Bronchial epithelial cell (primary cell): ENCODE data around the gene CARD19. TPM values are rescaled to one million over a fixed set of nuclear protein-coding genes. Genes with fewer than 3 reads are reported as not detected.

Experiments used
- DNase-seq: peaks from one replicate; pipeline ENCODE4 v3.0.0-alpha.2; 2010; ENCODE audit warnings: low read depth
- FAIRE-seq: peaks from 2 replicates; lab custom pipeline; 2011; peaks lifted over from hg19 to GRCh38; lab: Jason Lieb, UNC
- H3K27me3 ChIP-seq: 2 replicates; pipeline ENCODE4 v1.5.1; 2011; ENCODE audit warnings: low read length; ENCODE audit not compliant: control insufficient read depth, insufficient read depth
- H3K36me3 ChIP-seq: 2 replicates; pipeline ENCODE4 v1.5.1; 2011; ENCODE audit warnings: low read length; ENCODE audit not compliant: control insufficient read depth, insufficient read depth
- H3K4me3 ChIP-seq: 2 replicates; pipeline ENCODE4 v1.5.1; 2011; ENCODE audit warnings: mild to moderate bottlenecking, low read depth, low read length, control low read depth
- total RNA-seq: library from RNA; depleted of rRNA; stranded (reverse); fragments of >200 nt; gene quantifications from 2 replicates; pipeline ENCODE4 v1.2.1, GENCODE V29; 2014
- TF ChIP-seq, protein P1 (sequence below): IDR thresholded peaks from 2 replicates; pipeline ENCODE4 v1.5.1; 2011; ENCODE audit warnings: mild to moderate bottlenecking, moderate library complexity, low read length, control low read depth, inconsistent platforms; ENCODE audit not compliant: insufficient read depth, severe bottlenecking

The CARD19 gene
- total RNA-seq, 1 donor from 2014 or later: 43.4 TPM

GRCh38 chr9:93117924-93118862 is 22.2 kb downstream of the CARD19 start:
- no peak for FAIRE-seq
- Histone ChIP-seq H3K27me3 (no peaks in the 10 kb centered on the region), H3K36me3 (peaks cover 6% of the 10 kb centered on the region), H3K4me3 (no peak overlapping the region)
- TF ChIP-seq, protein P1, sequence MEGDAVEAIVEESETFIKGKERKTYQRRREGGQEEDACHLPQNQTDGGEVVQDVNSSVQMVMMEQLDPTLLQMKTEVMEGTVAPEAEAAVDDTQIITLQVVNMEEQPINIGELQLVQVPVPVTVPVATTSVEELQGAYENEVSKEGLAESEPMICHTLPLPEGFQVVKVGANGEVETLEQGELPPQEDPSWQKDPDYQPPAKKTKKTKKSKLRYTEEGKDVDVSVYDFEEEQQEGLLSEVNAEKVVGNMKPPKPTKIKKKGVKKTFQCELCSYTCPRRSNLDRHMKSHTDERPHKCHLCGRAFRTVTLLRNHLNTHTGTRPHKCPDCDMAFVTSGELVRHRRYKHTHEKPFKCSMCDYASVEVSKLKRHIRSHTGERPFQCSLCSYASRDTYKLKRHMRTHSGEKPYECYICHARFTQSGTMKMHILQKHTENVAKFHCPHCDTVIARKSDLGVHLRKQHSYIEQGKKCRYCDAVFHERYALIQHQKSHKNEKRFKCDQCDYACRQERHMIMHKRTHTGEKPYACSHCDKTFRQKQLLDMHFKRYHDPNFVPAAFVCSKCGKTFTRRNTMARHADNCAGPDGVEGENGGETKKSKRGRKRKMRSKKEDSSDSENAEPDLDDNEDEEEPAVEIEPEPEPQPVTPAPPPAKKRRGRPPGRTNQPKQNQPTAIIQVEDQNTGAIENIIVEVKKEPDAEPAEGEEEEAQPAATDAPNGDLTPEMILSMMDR: no peak
- no peak for DNase-seq

GRCh38 chr9:93118863-93119702 is 23.1 kb downstream of the CARD19 start:
- DNase-seq (no peak), FAIRE-seq (no peak)
- TF ChIP-seq, protein P1: no peak

GRCh38 chr9:93119703-93119952 is 23.6 kb downstream of the CARD19 start:
- TF ChIP-seq, protein P1: no peak
- H3K36me3 ChIP-seq: peaks cover 5% of the 10 kb centered on the region
- FAIRE-seq: no peak
- DNase-seq: no peak
- no peaks in the 10 kb centered on the region for H3K27me3 ChIP-seq
- no peak overlapping the region for H3K4me3 ChIP-seq

More at GRCh38 chr9:93118863-93119702, 23.1 kb downstream of the CARD19 start:
- Histone ChIP-seq H3K4me3 (no peak overlapping the region), H3K27me3 (no peaks in the 10 kb centered on the region), H3K36me3 (peaks cover 6% of the 10 kb centered on the region)

GRCh38 chr9:93119953-93120845 is 24.2 kb downstream of the CARD19 start:
- no peaks in the 10 kb centered on the region for H3K27me3 ChIP-seq
- H3K4me3 ChIP-seq: no peak overlapping the region
- FAIRE-seq (peak; percentile 94), DNase-seq (peak; percentile 89)
- peaks cover 7% of the 10 kb centered on the region for H3K36me3 ChIP-seq
- TF ChIP-seq, protein P1: peak; percentile 57

DNA sequence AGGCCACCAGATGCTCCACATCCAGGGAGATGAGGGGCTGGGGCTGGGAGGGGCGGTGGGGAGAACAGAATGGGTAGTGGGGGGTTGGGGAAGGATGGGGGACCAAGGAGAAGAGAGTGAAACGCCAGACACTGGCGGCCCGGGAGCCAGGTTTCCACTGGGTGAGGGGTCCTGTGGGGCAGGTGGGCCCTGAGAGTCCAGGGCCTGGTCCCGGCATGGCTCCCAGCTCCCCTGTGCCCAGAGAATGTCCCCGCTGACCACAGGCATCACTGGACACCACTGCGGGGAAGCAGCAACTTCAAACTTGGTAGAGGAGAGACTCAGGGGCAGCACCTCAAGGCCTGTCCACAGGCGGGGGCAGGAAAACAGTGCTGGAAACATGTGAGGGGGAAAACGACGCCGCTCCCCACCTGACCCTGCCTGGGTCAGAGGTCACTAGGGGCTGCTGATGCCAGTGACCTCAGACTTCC is 24.9 kb downstream of the CARD19 start:
- H3K4me3 ChIP-seq: no peak overlapping the region
- H3K36me3 ChIP-seq: peaks cover 7% of the 10 kb centered on the region
- no peak for FAIRE-seq
- TF ChIP-seq, protein P1: no peak
- no peak for DNase-seq
- H3K27me3 ChIP-seq: no peaks in the 10 kb centered on the region
